ENCODE data around the gene CDYL.

- TF ChIP-seq, protein P1, sequence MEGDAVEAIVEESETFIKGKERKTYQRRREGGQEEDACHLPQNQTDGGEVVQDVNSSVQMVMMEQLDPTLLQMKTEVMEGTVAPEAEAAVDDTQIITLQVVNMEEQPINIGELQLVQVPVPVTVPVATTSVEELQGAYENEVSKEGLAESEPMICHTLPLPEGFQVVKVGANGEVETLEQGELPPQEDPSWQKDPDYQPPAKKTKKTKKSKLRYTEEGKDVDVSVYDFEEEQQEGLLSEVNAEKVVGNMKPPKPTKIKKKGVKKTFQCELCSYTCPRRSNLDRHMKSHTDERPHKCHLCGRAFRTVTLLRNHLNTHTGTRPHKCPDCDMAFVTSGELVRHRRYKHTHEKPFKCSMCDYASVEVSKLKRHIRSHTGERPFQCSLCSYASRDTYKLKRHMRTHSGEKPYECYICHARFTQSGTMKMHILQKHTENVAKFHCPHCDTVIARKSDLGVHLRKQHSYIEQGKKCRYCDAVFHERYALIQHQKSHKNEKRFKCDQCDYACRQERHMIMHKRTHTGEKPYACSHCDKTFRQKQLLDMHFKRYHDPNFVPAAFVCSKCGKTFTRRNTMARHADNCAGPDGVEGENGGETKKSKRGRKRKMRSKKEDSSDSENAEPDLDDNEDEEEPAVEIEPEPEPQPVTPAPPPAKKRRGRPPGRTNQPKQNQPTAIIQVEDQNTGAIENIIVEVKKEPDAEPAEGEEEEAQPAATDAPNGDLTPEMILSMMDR (IDR thresholded peaks at IDR 0.05 in 4 of 5, conservative IDR thresholded peaks at IDR 0.05 in 1 of 5) = no peak
- TF ChIP-seq POLR2A (IDR thresholded peaks at IDR 0.05) = no peak
Measured at GRCh38 chr6:4817551-4817950, 41.3 kb downstream of the CDYL start.

All from gastrocnemius medialis (tissue), 4 donors.